CD14-positive monocyte (primary cell): ENCODE measurements around the gene SAMD11. TPM values are rescaled to one million over a fixed set of nuclear protein-coding genes. Genes with fewer than 3 reads are reported as not detected.
"Not testable (repeated sequence)": the region's sequence is repeated elsewhere in the genome, so short reads cannot be mapped to it uniquely, and the experiment has no call there.

Experiments used
- DNase-seq, 3 donors: peaks; one replicate each; pipeline ENCODE4 v3.0.0-alpha.2; 2011 to 2022
- H2AFZ ChIP-seq: 2 replicates; pipeline ENCODE4 v1.6.0; 2012; ENCODE audit warnings: mild to moderate bottlenecking, low read depth, low read length, inconsistent platforms; ENCODE audit not compliant: insufficient read depth, poor library complexity, severe bottlenecking
- H3K27ac ChIP-seq, 2 donors: 1 replicate in 1 of 2; 2 replicates in 1 of 2; pipeline ENCODE4 v1.5.1; 2012 to 2013; ENCODE audit warnings: low read length in 2 of 2, control low read depth in 1 of 2, inconsistent platforms in 1 of 2, low read depth in 1 of 2, mild to moderate bottlenecking in 1 of 2
- H3K27me3 ChIP-seq, 2 donors: one replicate each; pipeline versions ENCODE4 v1.6.0 to v1.6.1; 2011 to 2013; ENCODE audit warnings: low read length in 2 of 2; ENCODE audit not compliant: control insufficient read depth in 2 of 2, insufficient read depth in 2 of 2
- H3K36me3 ChIP-seq, 2 donors: replicated peaks in 1 of 2; 1 replicate in 1 of 2; 2 replicates in 1 of 2; pipeline versions ENCODE4 v1.5.1 to v1.6.1; 2012 to 2013; ENCODE audit warnings: low read length in 2 of 2, control low read depth in 1 of 2, inconsistent platforms in 1 of 2, mild to moderate bottlenecking in 1 of 2; ENCODE audit not compliant: insufficient read depth in 2 of 2, control insufficient read depth in 1 of 2
- H3K4me1 ChIP-seq, 2 donors: 1 replicate in 1 of 2; 2 replicates in 1 of 2; pipeline versions ENCODE4 v1.5.1 to v1.6.1; 2012 to 2013; ENCODE audit warnings: low read length in 2 of 2, control low read depth in 1 of 2, inconsistent platforms in 1 of 2, mild to moderate bottlenecking in 1 of 2, moderate library complexity in 1 of 2; ENCODE audit not compliant: insufficient read depth in 2 of 2, control insufficient read depth in 1 of 2
- H3K4me2 ChIP-seq: replicated peaks from 2 replicates; pipeline ENCODE3; 2012; ENCODE audit warnings: low read length, moderate library complexity, mild to moderate bottlenecking; ENCODE audit not compliant: poor library complexity, severe bottlenecking; ENCODE audit errors: extremely low read depth
- H3K4me3 ChIP-seq, 3 experiments: fragments of 200-600 bp in 1 of 3; sonication (generic) in 1 of 3; replicated peaks in 1 of 3; 1 replicate in 2 of 3; 2 replicates in 1 of 3; pipeline ENCODE4 v1.5.1; 2011 to 2013; ENCODE audit warnings: low read length in 3 of 3, mild to moderate bottlenecking in 3 of 3, control low read depth in 2 of 3, low read depth in 2 of 3, inconsistent platforms in 1 of 3, moderate library complexity in 1 of 3
- H3K79me2 ChIP-seq: 2 replicates; pipeline ENCODE4 v1.6.0; 2012; ENCODE audit warnings: mild to moderate bottlenecking, control low read depth, inconsistent platforms, low read length, moderate library complexity; ENCODE audit not compliant: insufficient read depth
- H3K9ac ChIP-seq: 2 replicates; pipeline ENCODE4 v1.6.0; 2017; ENCODE audit warnings: low read length, mild to moderate bottlenecking; ENCODE audit not compliant: insufficient read depth, poor library complexity, severe bottlenecking
- H3K9me3 ChIP-seq, 2 donors: replicated peaks in 1 of 2; 1 replicate in 1 of 2; 2 replicates in 1 of 2; pipeline versions ENCODE4 v1.5.1 to v1.6.1; 2012 to 2013; ENCODE audit warnings: low read length in 2 of 2, control low read depth in 1 of 2; ENCODE audit not compliant: control insufficient read depth in 1 of 2, insufficient read depth in 1 of 2
- H4K20me1 ChIP-seq: 2 replicates; pipeline ENCODE4 v1.6.0; 2012; ENCODE audit warnings: mild to moderate bottlenecking, low read length, control low read depth, moderate library complexity; ENCODE audit not compliant: insufficient read depth
- H3K27ac Mint-ChIP-seq, 7 donors: one replicate each; pipeline ENCODE4 v1.8.0; 2020; ENCODE audit warnings: mild to moderate bottlenecking in 7 of 7, mixed read lengths in 7 of 7, moderate library complexity in 6 of 7, inconsistent platforms in 2 of 7
- H3K27me3 Mint-ChIP-seq, 3 donors: one replicate each; pipeline ENCODE4 v1.8.0; 2021 to 2022; ENCODE audit warnings: low read depth in 3 of 3, mild to moderate bottlenecking in 3 of 3, mixed read lengths in 3 of 3, moderate library complexity in 3 of 3, inconsistent platforms in 1 of 3
- H3K36me3 Mint-ChIP-seq, 2 donors: one replicate each; pipeline ENCODE4 v1.8.0; 2020; ENCODE audit warnings: mixed read lengths in 2 of 2, inconsistent platforms in 1 of 2, mild to moderate bottlenecking in 1 of 2
- H3K4me1 Mint-ChIP-seq: one replicate; pipeline ENCODE4 v1.8.0; 2020; ENCODE audit warnings: mild to moderate bottlenecking, mixed read lengths
- H3K4me3 Mint-ChIP-seq, 2 donors: one replicate each; pipeline ENCODE4 v1.8.0; 2020; ENCODE audit warnings: mild to moderate bottlenecking in 2 of 2, mixed read lengths in 2 of 2, moderate library complexity in 1 of 2
- H3K9me3 Mint-ChIP-seq, 7 donors: one replicate each; pipeline ENCODE4 v1.8.0; 2020 to 2022; ENCODE audit warnings: mixed read lengths in 7 of 7, mild to moderate bottlenecking in 6 of 7, moderate library complexity in 6 of 7, inconsistent platforms in 2 of 7
- CTCF ChIP-seq: fragments of 200-600 bp; IDR thresholded peaks from one replicate; pipeline ENCODE4 v1.8.0; 2022; ENCODE audit warnings: antibody characterized with exemption, mild to moderate bottlenecking
- WGBS: methylation state at CpG from one replicate; pipeline ENCODE4 v1.1.5; 2013; ENCODE audit warnings: missing lambda C conversion rate; ENCODE audit not compliant: insufficient coverage; 5-methylcytosine and 5-hydroxymethylcytosine counted together
- intact Hi-C, 2 donors: fragments of 100-400 bp; cut with micrococcal nuclease; formaldehyde crosslinking; loops; one replicate each; pipeline versions ENCODE4 v1.15.0 to v1.15.1; 2023
- polyA plus RNA-seq, 3 donors: library from polyadenylated mRNA; depleted of rRNA in 1 of 3; unstranded in 2 of 3; stranded (reverse) in 1 of 3; fragments of 300-500 nt in 2 of 3; fragments of >200 nt in 1 of 3; fragmentation: Illumina TruSeq in 2 of 3; gene quantifications; 1 replicate in 2 of 3; 2 replicates in 1 of 3; pipeline ENCODE4 v1.2.3, GENCODE V29; 2012 to 2021

SAMD11 gene
- polyA plus RNA-seq, 3 donors, result not detected

GRCh38 chr1:897226-897625 lies 26.5 kb upstream of the SAMD11 start:
- H3K27me3 Mint-ChIP-seq, result peaks cover 41 to 59% (median 42%) of the 10 kb centered on the region in 3 donors
- intact Hi-C loops, result no loop called here

GRCh38 chr1:897951-898350 lies 25.8 kb upstream of the SAMD11 start:
- peak overlapping the region in 1 of 2 donors; percentile 84 for H3K4me3 Mint-ChIP-seq
- H3K27ac Mint-ChIP-seq, result peak overlapping the region in 1 of 7 donors; percentile 10
- peaks cover 11 to 21% of the 10 kb centered on the region in 2 donors for H3K27me3 ChIP-seq

More at GRCh38 chr1:897226-897625, 26.5 kb upstream of the SAMD11 start:
- Histone ChIP-seq H3K9me3 (no peaks in the 10 kb centered on the region), H3K9ac (no peak overlapping the region), H3K4me1 (no peaks in the 10 kb centered on the region), H3K27me3 (peaks cover 11 to 21% of the 10 kb centered on the region in 2 donors), H3K27ac (no peak overlapping the region), H3K4me2 (no peak overlapping the region), H3K4me3 (no peak overlapping the region), H3K79me2 (no peaks in the 10 kb centered on the region), H4K20me1 (no peaks in the 10 kb centered on the region), H3K36me3 (no peaks in the 10 kb centered on the region), H2AFZ (no peak overlapping the region)
- Mint-ChIP-seq H3K4me1 (peaks cover 20% of the 10 kb centered on the region), H3K9me3 (peaks cover 0 to 4% (median 0%) of the 10 kb centered on the region in 7 donors), H3K27ac (no peak overlapping the region), H3K4me3 (peak overlapping the region in 1 of 2 donors; percentile 61), H3K36me3 (no peaks in the 10 kb centered on the region)
- TF ChIP-seq CTCF, result no peak
- WGBS, result 0% methylated on average over 1 of the region's 8 CpGs
- peak in 1 of 3 donors; percentile 16 for DNase-seq

More at GRCh38 chr1:897951-898350, 25.8 kb upstream of the SAMD11 start:
- H3K27ac ChIP-seq, H4K20me1 ChIP-seq, H2AFZ ChIP-seq, intact Hi-C loops, H3K4me1 ChIP-seq, H3K9ac ChIP-seq, H3K4me3 ChIP-seq, H3K9me3 ChIP-seq, DNase-seq, H3K36me3 Mint-ChIP-seq, H3K79me2 ChIP-seq, H3K36me3 ChIP-seq, H3K9me3 Mint-ChIP-seq, H3K4me2 ChIP-seq: not testable (repeated sequence)
- Mint-ChIP-seq H3K4me1 (peaks cover 20% of the 10 kb centered on the region), H3K27me3 (peaks cover 42 to 63% (median 47%) of the 10 kb centered on the region in 3 donors)
- 19% methylated on average over 5 of the region's 17 CpGs for WGBS
